Measurements from ENCODE around the gene RASGRP2. TPM values are rescaled to one million over a fixed set of nuclear protein-coding genes. Genes with fewer than 3 reads are reported as not detected.

Gene RASGRP2
- total and polyA plus RNA-seq, 2 of the 8 experiments (the other 6 are each of a cell fraction or from before 2014, with no cell fraction given), result 40.6 to 45.7 TPM

- H4K8ac ChIP-seq (ENCODE audit: extremely low read depth, insufficient read depth, low read length), result no peak overlapping the region; the same call in 1 of the 2 replicates
- no peak overlapping the region for H3K9ac ChIP-seq (replicated peaks in 1 of 4; ENCODE audit: extremely low read depth in 1 of 4, low read depth in 3 of 4, low read length in 3 of 4)
- no peak overlapping the region for H3K4ac ChIP-seq (replicated peaks; ENCODE audit: insufficient read length, low read depth, low read length)
- no peak overlapping the region for H3K56ac ChIP-seq (replicated peaks; ENCODE audit: insufficient read length, low read depth, low read length)
- WGBS, 2 experiments (ENCODE audit: extremely low coverage in 1 of 2, insufficient coverage in 1 of 2, insufficient read length in 1 of 2, insufficient replicate concordance in 2 of 2, low coverage in 1 of 2, low lambda C conversion rate in 2 of 2, missing lambda C conversion rate in 1 of 2), result 92% methylated on average over 12 of the region's 12 CpGs; no CpG with 5 or more reads in 1 of the 2 experiments
- no peaks in the 10 kb centered on the region; the same call in 1 of the 2 replicates for H3K79me1 ChIP-seq (ENCODE audit: low read depth, low read length)
- no peak overlapping the region for H2BK120ac ChIP-seq (replicated peaks; ENCODE audit: low read depth, low read length)
- H3K4me2 ChIP-seq (ENCODE audit: insufficient read depth in 1 of 2, low read depth in 2 of 2, low read length in 2 of 2), result no peak overlapping the region
- H2BK5ac ChIP-seq (ENCODE audit: low read depth, low read length), result peak overlapping the region; percentile 84; the same call in 1 of the 2 replicates
- ChIA-PET CTCF (ENCODE audit: partially characterized antibody) (interaction anchor here (1.0 to 23.7 kb wide), 12 partner anchors 10 to 291 kb away, joined by 3 to 376 read pairs (median 5); partner anchors contain the start of gene PYGM), POLR2A (ENCODE audit: partially characterized antibody) (interaction anchor here (1.0 to 42.9 kb wide), 5 partner anchors 10 to 176 kb away, joined by 3 to 1087 read pairs (median 18); partner anchors contain the start of genes PYGM and SF1)
- H2BK20ac ChIP-seq (ENCODE audit: low read length), result peak overlapping the region; percentile 43; the same call in 1 of the 2 replicates
- 0 out of 2 replicates have a peak overlapping the region, but pooled peaks have one; percentile 0 for H2AK5ac ChIP-seq (ENCODE audit: low read depth, low read length)
- H3K9me3 ChIP-seq (ENCODE audit: insufficient read depth in 2 of 2, low read depth in 1 of 2, low read length in 1 of 2), result no peaks in the 10 kb centered on the region
- FAIRE-seq (no peak), DNase-seq (ENCODE audit: low read depth in 1 of 2, low spot score in 2 of 2) (peak in 1 of 2 experiments; percentile 49)
- H2BK12ac ChIP-seq (ENCODE audit: low read depth, low read length), result peak overlapping the region; percentile 91; the same call in 1 of the 2 replicates
- H3K27me3 ChIP-seq (replicated peaks in 1 of 4; ENCODE audit: control insufficient read depth in 3 of 4, extremely low read depth in 1 of 4, insufficient read depth in 3 of 4, low read length in 3 of 4), result peaks cover 0 to 32% (median 19%) of the 10 kb centered on the region in 4 experiments; a peak in 5 of 7 replicates
- no peak overlapping the region for H4K5ac ChIP-seq (ENCODE audit: insufficient read length, low read depth, low read length)
- no peaks in the 10 kb centered on the region for H3K79me2 ChIP-seq (ENCODE audit: control insufficient read depth in 1 of 2, insufficient read depth in 2 of 2, low read length in 2 of 2)
- H3K27ac ChIP-seq (ENCODE audit: low read depth, low read length), result no peak overlapping the region
- H4K20me1 ChIP-seq (replicated peaks in 1 of 2; ENCODE audit: control insufficient read depth in 1 of 2, insufficient read depth in 2 of 2, low read length in 2 of 2), result no peaks in the 10 kb centered on the region
- H3K14ac ChIP-seq (ENCODE audit: insufficient read length), result no peak overlapping the region
- H3K4me3 ChIP-seq (ENCODE audit: extremely low read depth in 1 of 4, insufficient read depth in 2 of 4, low read depth in 3 of 4, low read length in 4 of 4), result no peak overlapping the region
- peak overlapping the region; percentile 89 for H4K91ac ChIP-seq (replicated peaks; ENCODE audit: insufficient read length, low read length)
- peaks cover 4 to 33% (median 25%) of the 10 kb centered on the region in 4 experiments for H3K4me1 ChIP-seq (replicated peaks in 1 of 4; ENCODE audit: control insufficient read depth in 3 of 4, insufficient read depth in 4 of 4, low read length in 3 of 4)
- peaks cover 28% of the 10 kb centered on the region for H3K23me2 ChIP-seq (ENCODE audit: low read depth, low read length)
- H2AFZ ChIP-seq (ENCODE audit: low read length), result no peak overlapping the region
- peak overlapping the region; percentile 94; the same call in 1 of the 2 replicates for H2BK15ac ChIP-seq (ENCODE audit: low read length)
- H3K18ac ChIP-seq (ENCODE audit: extremely low read depth, low read length), result no peak overlapping the region
- 0 out of 8 replicates have a peak, but pooled peaks cover 0 to 2% (median 0%) of the 10 kb centered on the region in 4 experiments for H3K36me3 ChIP-seq (ENCODE audit: control insufficient read depth in 2 of 4, insufficient read depth in 4 of 4, low read length in 3 of 4)
- TF ChIP-seq KDM1A (IDR thresholded peaks at IDR 0.05; ENCODE audit: borderline replicate concordance, low read length) (no peak), SIN3A (conservative IDR thresholded peaks at IDR 0.05 in 1 of 2, IDR thresholded peaks at IDR 0.05 in 1 of 2; ENCODE audit: low read depth in 1 of 2, low read length in 2 of 2) (no peak), E2F6 (IDR thresholded peaks at IDR 0.05) (no peak), CBX8 (IDR thresholded peaks at IDR 0.05; ENCODE audit: borderline replicate concordance, low read depth, low read length) (no peak), SUZ12 (IDR thresholded peaks at IDR 0.05; ENCODE audit: low read length) (no peak), JUN (IDR thresholded peaks at IDR 0.05; ENCODE audit: low read depth, low read length) (no peak)
- no peak overlapping the region for H3K23ac ChIP-seq (ENCODE audit: insufficient read length)
These were observed 4.1 kb downstream of the RASGRP2 start for GRCh38 chr11:64739871-64740270.
